Measurements from ENCODE around the gene RALGPS1. TPM values are rescaled to one million over a fixed set of nuclear protein-coding genes. Genes with fewer than 3 reads are reported as not detected.
"Not testable (repeated sequence)": the region's sequence is repeated elsewhere in the genome, so short reads cannot be mapped to it uniquely, and the experiment has no call there.

Gene RALGPS1
- total RNA-seq, 2 experiments from 2014 or later, result 1.9 to 4.4 TPM

- Mint-ChIP-seq H3K27me3 (peaks cover 28% of the 10 kb centered on the region), H3K9me3 (ENCODE audit: low read depth) (no peaks in the 10 kb centered on the region), H3K4me3 (no peak overlapping the region), H3K36me3 (no peaks in the 10 kb centered on the region), H3K4me1 (peaks cover under 1% of the 10 kb centered on the region), H3K27ac (no peak overlapping the region)
- DNase-seq (no peak), ATAC-seq (no peak)
- CTCF ChIA-PET, result no interaction called here
These were observed 100.4 kb downstream of the RALGPS1 start for GRCh38 chr9:127014910-127015540.

- Mint-ChIP-seq H3K27ac (no peak overlapping the region), H3K27me3 (peaks cover 28% of the 10 kb centered on the region), H3K4me3 (no peak overlapping the region), H3K4me1 (peaks cover 2% of the 10 kb centered on the region), H3K9me3 (ENCODE audit: low read depth) (no peaks in the 10 kb centered on the region), H3K36me3 (no peaks in the 10 kb centered on the region)
- no peak for DNase-seq
- CTCF ChIA-PET, result interaction anchor here (0.8 kb wide), 1 partner anchor 10 kb away, joined by 3 read pairs; no protein-coding TSS in a partner anchor
- no peak for ATAC-seq
These were observed 101.4 kb downstream of the RALGPS1 start for GRCh38 chr9:127015921-127016512.

- DNase-seq; H3K4me3 Mint-ChIP-seq; H3K4me1 Mint-ChIP-seq; H3K36me3 Mint-ChIP-seq; CTCF ChIA-PET; ATAC-seq; H3K9me3 Mint-ChIP-seq (ENCODE audit: low read depth); H3K27ac Mint-ChIP-seq: not testable (repeated sequence)
- H3K27me3 Mint-ChIP-seq, result peaks cover 16% of the 10 kb centered on the region
These were observed 103.4 kb downstream of the RALGPS1 start for GRCh38 chr9:127017979-127018378.

DNA sequence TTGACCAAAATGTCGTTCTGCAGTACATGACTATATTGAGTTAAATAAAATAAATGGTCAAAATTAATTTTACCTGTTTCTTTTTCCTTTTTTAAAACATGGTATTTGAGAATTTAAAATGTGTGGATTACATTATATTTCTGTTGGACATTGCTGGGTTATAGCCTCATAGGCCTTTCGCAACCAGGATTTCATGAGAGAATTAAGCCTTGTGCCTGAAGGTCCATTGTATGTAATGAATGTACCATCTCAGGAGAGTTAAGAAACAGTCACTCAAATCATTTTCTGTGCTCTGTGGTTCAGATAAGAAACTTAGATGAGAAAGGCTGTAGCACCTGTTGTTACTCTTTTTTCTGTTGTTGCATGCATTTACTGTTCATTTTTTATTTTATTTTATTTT lies 104.4 kb downstream of the RALGPS1 start:
- no peak for ATAC-seq
- Mint-ChIP-seq H3K9me3 (ENCODE audit: low read depth) (no peaks in the 10 kb centered on the region), H3K27ac (no peak overlapping the region), H3K27me3 (peaks cover 16% of the 10 kb centered on the region), H3K4me3 (no peak overlapping the region), H3K4me1 (peaks cover 2% of the 10 kb centered on the region), H3K36me3 (no peaks in the 10 kb centered on the region)
- DNase-seq, result no peak
- CTCF ChIA-PET, result no interaction called here

GRCh38 chr9:127020036-127020801 lies 105.6 kb downstream of the RALGPS1 start:
- Mint-ChIP-seq H3K36me3 (no peaks in the 10 kb centered on the region), H3K4me3 (no peak overlapping the region), H3K4me1 (peaks cover 2% of the 10 kb centered on the region), H3K9me3 (ENCODE audit: low read depth) (no peaks in the 10 kb centered on the region), H3K27ac (no peak overlapping the region), H3K27me3 (peaks cover 11% of the 10 kb centered on the region)
- DNase-seq, result no peak
- CTCF ChIA-PET, result no interaction called here
- ATAC-seq, result no peak

GRCh38 chr9:127020802-127021078 lies 106.2 kb downstream of the RALGPS1 start:
- no peaks in the 10 kb centered on the region for H3K9me3 Mint-ChIP-seq (ENCODE audit: low read depth)
- peaks cover 2% of the 10 kb centered on the region for H3K4me1 Mint-ChIP-seq
- ATAC-seq, result no peak
- H3K27me3 Mint-ChIP-seq, result peaks cover 8% of the 10 kb centered on the region
- no peak for DNase-seq
- H3K4me3 Mint-ChIP-seq, result no peak overlapping the region
- CTCF ChIA-PET, result no interaction called here
- H3K27ac Mint-ChIP-seq, result no peak overlapping the region
- H3K36me3 Mint-ChIP-seq, result no peaks in the 10 kb centered on the region

GRCh38 chr9:127021664-127022363 lies 107.2 kb downstream of the RALGPS1 start:
- CTCF ChIA-PET, result interaction anchor here (1.1 kb wide), 1 partner anchor 57 kb away, joined by 3 read pairs; no protein-coding TSS in a partner anchor
- Mint-ChIP-seq H3K36me3 (no peaks in the 10 kb centered on the region), H3K4me1 (peaks cover 2% of the 10 kb centered on the region), H3K27me3 (peaks cover 3% of the 10 kb centered on the region), H3K9me3 (ENCODE audit: low read depth) (no peaks in the 10 kb centered on the region), H3K27ac (no peak overlapping the region), H3K4me3 (no peak overlapping the region)
- no peak for DNase-seq
- no peak for ATAC-seq

- CTCF ChIA-PET, result no interaction called here
- peaks cover 2% of the 10 kb centered on the region for H3K4me1 Mint-ChIP-seq
- no peaks in the 10 kb centered on the region for H3K9me3 Mint-ChIP-seq (ENCODE audit: low read depth)
- H3K36me3 Mint-ChIP-seq, result no peaks in the 10 kb centered on the region
- no peak for ATAC-seq
- no peak for DNase-seq
- H3K27me3 Mint-ChIP-seq, result peaks cover 3% of the 10 kb centered on the region
- H3K27ac Mint-ChIP-seq, result no peak overlapping the region
- no peak overlapping the region for H3K4me3 Mint-ChIP-seq
These were observed 108.5 kb downstream of the RALGPS1 start for GRCh38 chr9:127022913-127023660.

DNA sequence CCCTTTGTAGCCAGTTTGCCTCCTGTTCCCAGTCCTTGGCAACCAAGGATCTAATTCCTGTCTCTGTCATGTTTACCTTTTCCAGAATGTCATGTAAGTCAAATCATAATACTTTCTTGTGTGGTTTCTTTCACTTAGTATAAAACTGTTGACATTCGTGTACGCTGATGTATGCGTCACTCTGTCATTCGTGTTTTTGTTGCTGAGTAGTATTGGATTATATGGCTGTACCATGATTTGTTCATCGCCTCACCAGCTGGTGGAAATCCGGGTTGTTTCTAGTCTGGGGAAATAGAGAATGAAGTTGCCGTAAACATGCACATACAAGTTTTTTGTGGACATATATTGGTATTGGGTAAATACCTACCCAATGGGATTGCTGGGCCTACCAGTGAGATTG lies 110.5 kb downstream of the RALGPS1 start:
- no peak overlapping the region for H3K4me3 Mint-ChIP-seq
- no peak for DNase-seq
- CTCF ChIA-PET, result no interaction called here
- no peaks in the 10 kb centered on the region for H3K9me3 Mint-ChIP-seq (ENCODE audit: low read depth)
- no peak overlapping the region for H3K27ac Mint-ChIP-seq
- ATAC-seq, result no peak
- peaks cover 3% of the 10 kb centered on the region for H3K27me3 Mint-ChIP-seq
- no peaks in the 10 kb centered on the region for H3K36me3 Mint-ChIP-seq
- H3K4me1 Mint-ChIP-seq, result peaks cover 2% of the 10 kb centered on the region

GRCh38 chr9:127027694-127028093 lies 113.1 kb downstream of the RALGPS1 start:
- CTCF ChIA-PET, result no interaction called here
- Mint-ChIP-seq H3K36me3 (no peaks in the 10 kb centered on the region), H3K4me1 (no peaks in the 10 kb centered on the region), H3K4me3 (no peak overlapping the region), H3K9me3 (ENCODE audit: low read depth) (no peaks in the 10 kb centered on the region), H3K27me3 (peaks cover 3% of the 10 kb centered on the region), H3K27ac (no peak overlapping the region)
- no peak for DNase-seq
- no peak for ATAC-seq

DNA sequence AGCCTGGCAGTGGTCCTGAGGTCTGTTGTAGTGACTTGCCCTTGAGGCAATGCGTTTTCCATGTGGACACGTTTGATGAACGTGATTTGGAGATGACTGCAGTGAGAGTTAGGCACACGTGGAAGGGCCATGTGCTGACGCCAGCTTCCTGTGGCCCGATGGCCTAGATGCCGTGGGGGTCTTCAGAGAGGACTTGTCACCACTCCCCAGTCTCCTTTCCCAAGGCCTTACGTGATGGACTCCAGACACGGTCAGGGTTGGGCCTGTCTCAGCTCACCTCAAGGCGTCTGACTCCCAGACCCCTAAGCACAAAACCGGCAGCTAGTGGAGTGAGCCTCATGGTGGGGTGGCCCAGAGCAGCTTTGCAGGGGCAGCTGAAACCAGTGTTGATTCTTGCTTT lies 115.0 kb downstream of the RALGPS1 start:
- DNase-seq (no peak), ATAC-seq (no peak)
- H3K27ac Mint-ChIP-seq, result no peak overlapping the region
- H3K27me3 Mint-ChIP-seq, result no peaks in the 10 kb centered on the region
- no peak overlapping the region for H3K4me3 Mint-ChIP-seq
- H3K4me1 Mint-ChIP-seq, result no peaks in the 10 kb centered on the region
- no peaks in the 10 kb centered on the region for H3K9me3 Mint-ChIP-seq (ENCODE audit: low read depth)
- no peaks in the 10 kb centered on the region for H3K36me3 Mint-ChIP-seq
- CTCF ChIA-PET, result no interaction called here

GRCh38 chr9:127030814-127031740 lies 116.5 kb downstream of the RALGPS1 start:
- DNase-seq (no peak), ATAC-seq (no peak)
- CTCF ChIA-PET, result no interaction called here
- Mint-ChIP-seq H3K4me3 (no peak overlapping the region), H3K27me3 (no peaks in the 10 kb centered on the region), H3K36me3 (no peaks in the 10 kb centered on the region), H3K9me3 (ENCODE audit: low read depth) (no peaks in the 10 kb centered on the region), H3K4me1 (no peaks in the 10 kb centered on the region), H3K27ac (no peak overlapping the region)
